Measurements from ENCODE around the gene PRPF31. TPM values are rescaled to one million over a fixed set of nuclear protein-coding genes. Genes with fewer than 3 reads are reported as not detected.

Gene PRPF31
- total RNA-seq, 4 donors from 2014 or later: 53.6 to 66.7 (median 57.1) TPM

DNA sequence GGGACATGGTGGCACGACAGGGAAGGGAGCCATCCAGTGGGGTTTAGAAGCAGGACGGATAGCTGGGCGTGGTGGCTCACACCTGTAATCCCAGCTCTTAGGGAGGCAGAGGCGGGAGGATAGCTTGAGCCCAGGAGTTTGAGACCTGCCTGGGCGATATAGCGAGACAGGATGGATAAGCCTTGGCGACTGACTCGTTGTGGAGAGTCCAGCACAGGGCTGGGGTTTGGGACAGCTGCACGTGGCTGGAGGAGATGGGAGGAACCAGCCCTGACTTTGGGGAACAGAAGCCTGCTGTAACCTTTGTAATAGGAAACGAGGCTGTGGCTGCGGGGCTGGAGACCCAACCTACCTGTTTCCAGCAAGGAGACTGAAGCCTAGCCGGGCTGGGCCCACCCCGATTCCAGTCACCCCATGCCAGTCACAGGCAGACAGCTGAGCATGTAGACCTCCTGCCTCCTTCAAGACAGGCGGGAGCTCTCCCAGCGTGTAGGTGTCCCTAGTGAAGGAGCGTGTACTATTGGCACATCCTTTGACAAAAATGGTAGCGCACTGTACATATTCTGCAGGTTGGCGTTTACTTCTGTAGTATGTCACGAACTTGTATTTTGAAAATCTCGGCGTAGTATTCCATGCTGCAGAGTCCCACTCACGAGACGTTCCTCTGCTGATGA, 35.9 kb downstream of the PRPF31 start:
- no peak overlapping the region for H3K4me3 ChIP-seq (replicated peaks in 1 of 3)
- no peaks in the 10 kb centered on the region for H3K27me3 ChIP-seq
- 88 to 92% methylated on average over 21 to 23 of the region's 23 CpGs for WGBS, 2 donors
- H3K4me1 ChIP-seq: no peaks in the 10 kb centered on the region
- no peaks in the 10 kb centered on the region for H3K9me3 ChIP-seq
- no peak for TF ChIP-seq POLR2A (IDR thresholded peaks at IDR 0.05)
- no peak for TF ChIP-seq CTCF (IDR thresholded peaks at IDR 0.05)
- no peak for DNase-seq
- intact Hi-C loops (cut with DNase I): no loop called here
- H3K27ac ChIP-seq: no peak overlapping the region
- peaks cover 88 to 94% of the 10 kb centered on the region in 2 donors for H3K36me3 ChIP-seq

DNA sequence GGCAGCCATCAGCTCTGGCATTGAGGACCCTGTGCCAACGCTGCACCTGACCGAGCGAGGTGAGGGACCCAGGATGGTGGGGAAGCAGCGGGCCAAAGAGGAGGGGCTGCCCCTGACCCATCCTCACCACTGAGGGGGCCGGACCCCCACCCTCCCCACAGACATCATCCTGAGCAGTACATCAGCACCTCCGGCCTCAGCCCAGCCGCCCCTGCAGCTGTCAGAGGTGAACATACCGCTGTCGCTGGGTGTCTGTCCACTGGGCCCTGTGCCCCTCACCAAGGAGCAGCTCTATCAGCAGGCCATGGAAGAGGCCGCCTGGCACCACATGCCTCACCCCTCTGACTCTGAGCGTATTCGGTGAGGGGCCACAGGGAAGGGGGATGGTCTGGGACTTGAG, 36.7 kb downstream of the PRPF31 start:
- no peaks in the 10 kb centered on the region for H3K9me3 ChIP-seq
- no peaks in the 10 kb centered on the region for H3K4me1 ChIP-seq
- TF ChIP-seq POLR2A (IDR thresholded peaks at IDR 0.05) (no peak), CTCF (IDR thresholded peaks at IDR 0.05) (no peak)
- no peak for DNase-seq
- intact Hi-C loops (cut with DNase I): no loop called here
- H3K27me3 ChIP-seq: no peaks in the 10 kb centered on the region
- H3K27ac ChIP-seq: no peak overlapping the region
- peaks cover 87 to 93% of the 10 kb centered on the region in 2 donors for H3K36me3 ChIP-seq
- H3K4me3 ChIP-seq (replicated peaks in 1 of 3): no peak overlapping the region
- 89 to 100% methylated on average over 2 to 5 of the region's 12 CpGs for WGBS, 2 donors

- H3K4me1 ChIP-seq: no peaks in the 10 kb centered on the region
- intact Hi-C loops (cut with DNase I): no loop called here
- DNase-seq: no peak
- H3K27ac ChIP-seq: no peak overlapping the region
- peaks cover 84 to 91% of the 10 kb centered on the region in 2 donors for H3K36me3 ChIP-seq
- no peaks in the 10 kb centered on the region for H3K9me3 ChIP-seq
- no peak overlapping the region for H3K4me3 ChIP-seq (replicated peaks in 1 of 3)
- 84 to 92% methylated on average over 24 to 25 of the region's 25 CpGs for WGBS, 2 donors
- H3K27me3 ChIP-seq: no peaks in the 10 kb centered on the region
- TF ChIP-seq POLR2A (IDR thresholded peaks at IDR 0.05): no peak
- no peak for TF ChIP-seq CTCF (IDR thresholded peaks at IDR 0.05)
These were observed 37.4 kb downstream of the PRPF31 start for GRCh38 chr19:54152878-54153524.

DNA sequence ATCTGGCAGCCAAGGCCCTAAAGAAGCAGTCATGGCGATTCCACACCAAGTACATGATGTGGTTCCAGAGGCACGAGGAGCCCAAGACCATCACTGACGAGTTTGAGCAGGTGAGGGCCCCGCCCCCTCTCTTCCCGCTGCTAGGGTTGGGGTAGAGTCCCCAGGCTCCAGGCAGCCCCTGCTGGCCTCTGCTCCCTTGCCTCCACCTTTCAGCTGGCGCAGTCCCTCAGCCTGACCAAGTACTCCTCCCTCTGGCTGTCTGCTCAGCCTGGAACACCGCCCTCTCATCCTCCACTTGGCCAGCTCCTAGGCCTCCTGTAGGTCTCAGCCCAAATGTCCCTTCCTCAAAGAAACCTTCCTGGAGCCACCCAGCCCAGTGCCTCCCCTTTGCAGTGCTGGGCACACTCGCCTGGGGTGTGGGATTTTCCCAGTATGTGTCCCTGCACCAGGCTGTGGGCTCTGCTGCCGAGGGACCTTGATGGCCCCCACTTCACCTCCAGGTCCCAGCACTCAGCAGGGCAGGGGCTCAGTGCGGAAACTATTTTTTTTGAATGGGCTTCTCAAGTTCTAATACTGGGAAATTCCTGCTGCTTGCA, 38.3 kb downstream of the PRPF31 start:
- H3K4me3 ChIP-seq (replicated peaks in 1 of 3): no peak overlapping the region
- H3K27me3 ChIP-seq: no peaks in the 10 kb centered on the region
- H3K9me3 ChIP-seq: no peaks in the 10 kb centered on the region
- peaks cover 7 to 8% of the 10 kb centered on the region in 2 donors for H3K4me1 ChIP-seq
- DNase-seq: no peak
- peaks cover 79 to 83% of the 10 kb centered on the region in 2 donors for H3K36me3 ChIP-seq
- intact Hi-C loops (cut with DNase I): no loop called here
- 83 to 95% methylated on average over 9 to 10 of the region's 10 CpGs for WGBS, 2 donors
- TF ChIP-seq POLR2A (IDR thresholded peaks at IDR 0.05): no peak
- no peak for TF ChIP-seq CTCF (IDR thresholded peaks at IDR 0.05)
- no peak overlapping the region for H3K27ac ChIP-seq

All from thyroid gland (tissue), 4 donors.